ENCODE measurements around the gene KLHDC4. TPM values are rescaled to one million over a fixed set of nuclear protein-coding genes. Genes with fewer than 3 reads are reported as not detected.

The KLHDC4 gene
- polyA plus RNA-seq, 2 of the 4 experiments (the other 2 are of a cell fraction), result 25.9 to 37.2 TPM

GRCh38 chr16:87701505-87701921 lies 64.3 kb downstream of the KLHDC4 start:
- H3K9me3 ChIP-seq, result no peaks in the 10 kb centered on the region
- ChIA-PET CTCF (interaction anchor here (0.6 to 1.7 kb wide), 7 partner anchors 10 to 174 kb away, joined by 3 to 7 read pairs (median 3); no protein-coding TSS in a partner anchor), POLR2A (no interaction called here)
- H3K4me2 ChIP-seq, result no peak overlapping the region
- TF ChIP-seq TFCP2L1 (CRISPR knock-in tag; IDR thresholded peaks at IDR 0.05) (no peak), MYC (IDR thresholded peaks at IDR 0.05; ENCODE audit: borderline replicate concordance, low read length) (no peak), CEBPB (IDR thresholded peaks at IDR 0.05) (no peak), MAX (IDR thresholded peaks at IDR 0.05) (no peak)
- ATAC-seq (no peak), FAIRE-seq (no peak), DNase-seq (ENCODE audit: low read depth in 1 of 2, low spot score in 1 of 2) (no peak)
- no peak overlapping the region for H3K4me3 ChIP-seq
- no peak overlapping the region for H3K27ac ChIP-seq
- no peaks in the 10 kb centered on the region for H3K4me1 ChIP-seq
- 96% methylated on average over 23 of the region's 23 CpGs for WGBS (ENCODE audit: missing lambda C conversion rate)

GRCh38 chr16:87701078-87701460 lies 64.7 kb downstream of the KLHDC4 start:
- Histone ChIP-seq H3K27ac (no peak overlapping the region), H3K4me3 (no peak overlapping the region), H3K4me2 (no peak overlapping the region), H3K9me3 (no peaks in the 10 kb centered on the region), H3K4me1 (no peaks in the 10 kb centered on the region)
- POLR2A ChIA-PET, result no interaction called here
- no peak for TF ChIP-seq FOSL2 (IDR thresholded peaks at IDR 0.05)
- no peak for TF ChIP-seq FOSL2 (CRISPR knock-in tag; IDR thresholded peaks at IDR 0.05)
- TF ChIP-seq TFCP2L1 (CRISPR knock-in tag; IDR thresholded peaks at IDR 0.05), result no peak
- TF ChIP-seq CBX2 (IDR thresholded peaks at IDR 0.05; ENCODE audit: borderline replicate concordance, low read depth), result no peak
- TF ChIP-seq JUN (IDR thresholded peaks at IDR 0.05), result no peak
- TF ChIP-seq CHD2 (IDR thresholded peaks at IDR 0.05; ENCODE audit: low read length, partially characterized antibody), result no peak
- no peak for TF ChIP-seq CHD4 (IDR thresholded peaks at IDR 0.05; ENCODE audit: borderline replicate concordance)
- TF ChIP-seq RFX5 (IDR thresholded peaks at IDR 0.05), result no peak
- TF ChIP-seq RCOR1 (IDR thresholded peaks at IDR 0.05; ENCODE audit: low read depth, low read length), result no peak
- no peak for TF ChIP-seq PHF8 (IDR thresholded peaks at IDR 0.05; ENCODE audit: borderline replicate concordance, low read depth)
- TF ChIP-seq EHMT2 (IDR thresholded peaks at IDR 0.05; ENCODE audit: low read depth), result no peak
- no peak for TF ChIP-seq HMGXB4 (CRISPR knock-in tag; IDR thresholded peaks at IDR 0.05; ENCODE audit: borderline replicate concordance)
- TF ChIP-seq SREBF2 (IDR thresholded peaks at IDR 0.05), result no peak
- TF ChIP-seq ATOH8 (CRISPR knock-in tag; IDR thresholded peaks at IDR 0.05; ENCODE audit: low read depth), result no peak
- no peak for TF ChIP-seq CTCF (IDR thresholded peaks at IDR 0.05)
- no peak for TF ChIP-seq ZSCAN20 (CRISPR knock-in tag; IDR thresholded peaks at IDR 0.05)
- TF ChIP-seq REST (IDR thresholded peaks at IDR 0.05), result no peak
- no peak for TF ChIP-seq KDM5A (IDR thresholded peaks at IDR 0.05)
- no peak for TF ChIP-seq CBX8 (IDR thresholded peaks at IDR 0.05)
- TF ChIP-seq TP53 (CRISPR knock-in tag; IDR thresholded peaks at IDR 0.05), result no peak
- DNase-seq (ENCODE audit: low read depth in 1 of 2, low spot score in 1 of 2) (no peak), ATAC-seq (no peak), FAIRE-seq (no peak)
- 91% methylated on average over 11 of the region's 11 CpGs for WGBS (ENCODE audit: missing lambda C conversion rate)
- CTCF ChIA-PET, result interaction anchor here (0.6 to 1.4 kb wide), 4 partner anchors 55 to 174 kb away, joined by 3 to 4 read pairs (median 3); no protein-coding TSS in a partner anchor
